CD4-positive, alpha-beta T cell (primary cell): ENCODE results near the gene PODXL. TPM values are rescaled to one million over a fixed set of nuclear protein-coding genes. Genes with fewer than 3 reads are reported as not detected.

ENCODE experiments used
- ATAC-seq: fragments of 200-7000 bp; cut with Tn5 transposase; one replicate; pipeline ENCODE4 v1.10.0; 2022; ENCODE audit warnings: mild to moderate bottlenecking; ENCODE audit not compliant: poor library complexity
- CTCF ChIA-PET: fragments of 350-600 bp; sonication (Branson Sonifier 250); formaldehyde crosslinking; loops from one replicate; lab custom pipeline; 2021; ENCODE audit warnings: antibody characterized with exemption, inconsistent platforms; lab: Charles Lee
- POLR2A ChIA-PET: fragments of 350-600 bp; sonication (Branson Sonifier 250); formaldehyde crosslinking; loops from one replicate; lab custom pipeline; 2021; ENCODE audit warnings: antibody characterized with exemption, inconsistent platforms; lab: Charles Lee
- DNase-seq, 14 experiments: peaks; one replicate each; pipeline ENCODE4 v3.0.0-alpha.2; 2013 to 2020; ENCODE audit warnings: mixed read lengths in 2 of 14
- H3K27ac ChIP-seq, 2 donors: one replicate each; pipeline versions ENCODE4 v1.5.1 to v1.7.0; 2013; ENCODE audit warnings: low read length in 2 of 2, low read depth in 1 of 2, mild to moderate bottlenecking in 1 of 2
- H3K27me3 ChIP-seq, 2 experiments: 1 replicate in 1 of 2; 2 replicates in 1 of 2; pipeline versions ENCODE4 v1.6.1 to v1.7.0; 2013; ENCODE audit warnings: low read length in 2 of 2, control low read depth in 1 of 2, mild to moderate bottlenecking in 1 of 2, moderate library complexity in 1 of 2; ENCODE audit not compliant: insufficient read depth in 2 of 2, control insufficient read depth in 1 of 2
- H3K36me3 ChIP-seq: one replicate; pipeline ENCODE4 v1.6.1; 2013; ENCODE audit warnings: low read length, control low read depth; ENCODE audit not compliant: insufficient read depth
- H3K4me1 ChIP-seq: one replicate; pipeline ENCODE4 v1.6.1; 2013; ENCODE audit warnings: low read length, control low read depth; ENCODE audit not compliant: insufficient read depth
- H3K4me3 ChIP-seq: one replicate; pipeline ENCODE4 v1.5.1; 2013; ENCODE audit warnings: mild to moderate bottlenecking, low read length, moderate library complexity
- H3K9me3 ChIP-seq, 2 experiments: 1 replicate in 1 of 2; 2 replicates in 1 of 2; pipeline versions ENCODE4 v1.6.1 to v1.7.0; 2013; ENCODE audit warnings: low read length in 2 of 2, mild to moderate bottlenecking in 2 of 2, control low read depth in 1 of 2, moderate library complexity in 1 of 2; ENCODE audit not compliant: control insufficient read depth in 1 of 2, insufficient read depth in 1 of 2
- H3K27ac Mint-ChIP-seq: one replicate; pipeline ENCODE4 v1.8.0; 2020; ENCODE audit warnings: mixed read lengths
- H3K27me3 Mint-ChIP-seq: one replicate; pipeline ENCODE4 v1.8.0; 2021; ENCODE audit warnings: mixed read lengths
- H3K36me3 Mint-ChIP-seq: one replicate; pipeline ENCODE4 v1.8.0; 2021; ENCODE audit warnings: low read depth, mixed read lengths
- H3K4me1 Mint-ChIP-seq: one replicate; pipeline ENCODE4 v1.8.0; 2021; ENCODE audit warnings: low read depth, mixed read lengths
- H3K4me3 Mint-ChIP-seq: one replicate; pipeline ENCODE4 v1.8.0; 2020; ENCODE audit warnings: mild to moderate bottlenecking, mixed read lengths
- H3K9me3 Mint-ChIP-seq: one replicate; pipeline ENCODE4 v1.8.0; 2020; ENCODE audit warnings: mixed read lengths
- CTCF ChIP-seq: fragments of 200-600 bp; IDR thresholded peaks from one replicate; pipeline ENCODE4 v1.8.0; 2022; ENCODE audit warnings: antibody characterized with exemption, mild to moderate bottlenecking
- intact Hi-C, 2 experiments: fragments of 100-400 bp; cut with DNase I in 1 of 2; cut with micrococcal nuclease in 1 of 2; formaldehyde crosslinking; loops; one replicate each; pipeline versions ENCODE4 v1.15.1 to v1.9.0; 2023 to 2025; cut with DNase I, micrococcal nuclease
- total RNA-seq, 174 experiments: library from RNA in 2 of 174; stranded (reverse) in 2 of 174; gene quantifications; one replicate each; pipeline ENCODE4 v1.2.3 and lab custom pipeline; 2021 to 2026

The PODXL gene
- total RNA-seq, 2 experiments from 2014 or later, result 0.16 to 0.47 TPM

- H3K27ac ChIP-seq, result no peak overlapping the region
- H3K36me3 ChIP-seq, result peaks cover 14% of the 10 kb centered on the region
- no peak overlapping the region for H3K4me3 Mint-ChIP-seq
- CTCF ChIA-PET, result no interaction called here
- DNase-seq (no peak), ATAC-seq (no peak)
- intact Hi-C loops, result no loop called here
- H3K9me3 Mint-ChIP-seq, result no peaks in the 10 kb centered on the region
- H3K27ac Mint-ChIP-seq, result no peak overlapping the region
- no peaks in the 10 kb centered on the region for H3K27me3 Mint-ChIP-seq
- H3K4me1 Mint-ChIP-seq, result no peaks in the 10 kb centered on the region
- H3K4me1 ChIP-seq, result no peaks in the 10 kb centered on the region
- H3K36me3 Mint-ChIP-seq, result peaks cover 67% of the 10 kb centered on the region
- no peaks in the 10 kb centered on the region for H3K27me3 ChIP-seq
- no peak overlapping the region for H3K4me3 ChIP-seq
- H3K9me3 ChIP-seq, result no peaks in the 10 kb centered on the region
- no peak for TF ChIP-seq CTCF
- POLR2A ChIA-PET, result no interaction called here
These were observed 100.1 kb downstream of the PODXL start for GRCh38 chr7:131456338-131456737.

GRCh38 chr7:131455546-131455945 lies 100.9 kb downstream of the PODXL start:
- Mint-ChIP-seq H3K36me3 (peaks cover 63% of the 10 kb centered on the region), H3K4me1 (no peaks in the 10 kb centered on the region), H3K27me3 (no peaks in the 10 kb centered on the region), H3K9me3 (no peaks in the 10 kb centered on the region), H3K4me3 (no peak overlapping the region), H3K27ac (no peak overlapping the region)
- no peak for TF ChIP-seq CTCF
- H3K27ac ChIP-seq, result no peak overlapping the region
- CTCF ChIA-PET, result no interaction called here
- no peak overlapping the region for H3K4me3 ChIP-seq
- no peak for ATAC-seq
- no peak for DNase-seq
- H3K36me3 ChIP-seq, result peaks cover 10% of the 10 kb centered on the region
- POLR2A ChIA-PET, result no interaction called here
- no peaks in the 10 kb centered on the region for H3K27me3 ChIP-seq
- intact Hi-C loops, result no loop called here
- no peaks in the 10 kb centered on the region for H3K4me1 ChIP-seq
- no peaks in the 10 kb centered on the region for H3K9me3 ChIP-seq

- no peaks in the 10 kb centered on the region for H3K4me1 Mint-ChIP-seq
- no peak for DNase-seq
- Histone ChIP-seq H3K27ac (no peak overlapping the region), H3K9me3 (no peaks in the 10 kb centered on the region), H3K27me3 (no peaks in the 10 kb centered on the region), H3K4me3 (no peak overlapping the region), H3K4me1 (no peaks in the 10 kb centered on the region), H3K36me3 (peaks cover 10% of the 10 kb centered on the region)
- TF ChIP-seq CTCF, result no peak
- POLR2A ChIA-PET, result no interaction called here
- intact Hi-C loops, result no loop called here
- no peak overlapping the region for H3K4me3 Mint-ChIP-seq
- no peak for ATAC-seq
- CTCF ChIA-PET, result interaction anchor here (0.6 kb wide), 1 partner anchor 332 kb away, joined by 3 read pairs; no protein-coding TSS in a partner anchor
- H3K9me3 Mint-ChIP-seq, result no peaks in the 10 kb centered on the region
- H3K36me3 Mint-ChIP-seq, result peaks cover 63% of the 10 kb centered on the region
- H3K27me3 Mint-ChIP-seq, result no peaks in the 10 kb centered on the region
- H3K27ac Mint-ChIP-seq, result no peak overlapping the region
These were observed 101.4 kb downstream of the PODXL start for GRCh38 chr7:131455001-131455400.
